Thyroid gland (tissue), 4 donors: ENCODE results near the gene RUNX2. TPM values are rescaled to one million over a fixed set of nuclear protein-coding genes. Genes with fewer than 3 reads are reported as not detected.

Experiments
- DNase-seq, 2 donors: peaks; one replicate each; pipeline ENCODE4 v3.0.0-alpha.2; 2019
- H3K27ac ChIP-seq, 3 donors: fragments of 200-600 bp; sonication (generic); 1 replicate in 2 of 3; 2 replicates in 1 of 3; pipeline ENCODE4 v1.5.1; 2016 to 2019; ENCODE audit warnings: mild to moderate bottlenecking in 1 of 3, moderate library complexity in 1 of 3
- H3K27me3 ChIP-seq: fragments of 200-600 bp; sonication (generic); one replicate; pipeline ENCODE4 v1.5.1; 2019
- H3K36me3 ChIP-seq, 2 donors: fragments of 200-600 bp; sonication (generic); one replicate each; pipeline ENCODE4 v1.5.1; 2016 to 2019
- H3K4me1 ChIP-seq, 2 donors: fragments of 200-600 bp; sonication (generic); one replicate each; pipeline ENCODE4 v1.5.1; 2017 to 2019
- H3K4me3 ChIP-seq, 3 donors: fragments of 200-600 bp; sonication (generic); replicated peaks in 1 of 3; 1 replicate in 2 of 3; 2 replicates in 1 of 3; pipeline ENCODE4 v1.5.1; 2016; ENCODE audit warnings: mild to moderate bottlenecking in 1 of 3
- H3K9me3 ChIP-seq: fragments of 200-600 bp; sonication (generic); one replicate; pipeline ENCODE4 v1.5.1; 2017
- POLR2A ChIP-seq, 2 donors: fragments of 450-650 bp; IDR thresholded peaks; one replicate each; pipeline ENCODE4 v1.6.1; 2017; ENCODE audit warnings: antibody characterized with exemption in 2 of 2, mild to moderate bottlenecking in 2 of 2, moderate library complexity in 1 of 2
- WGBS, 2 donors: methylation state at CpG; one replicate each; pipeline ENCODE4 v1.1.5; 2017; 5-methylcytosine and 5-hydroxymethylcytosine counted together
- intact Hi-C: fragments of 100-400 bp; cut with DNase I; formaldehyde crosslinking; loops from one replicate; pipeline ENCODE4 v1.15.1; 2023
- total RNA-seq, 4 donors: library from RNA; depleted of rRNA; stranded (reverse); fragments of >200 nt; gene quantifications; one replicate each; pipeline ENCODE4 v1.2.3, GENCODE V29; 2016
- TF ChIP-seq, protein P1 (sequence below), 6 experiments: fragments of 200-600 bp in 3 of 6; fragments of 450-650 bp in 3 of 6; sonication (generic) in 3 of 6; IDR thresholded peaks; one replicate each; pipeline ENCODE4 v1.5.1; 2016 to 2019; ENCODE audit warnings: antibody characterized with exemption in 6 of 6, mild to moderate bottlenecking in 2 of 6, inconsistent platforms in 1 of 6, moderate library complexity in 1 of 6

Gene RUNX2
- total RNA-seq, 4 donors from 2014 or later, result 1.6 to 4.2 (median 2.7) TPM

GRCh38 chr6:45424451-45424861, 96.3 kb downstream of the RUNX2 start:
- Histone ChIP-seq H3K4me3 (no peak overlapping the region), H3K4me1 (peaks cover 26 to 35% of the 10 kb centered on the region in 2 donors), H3K27ac (peak overlapping the region in 1 of 3 donors; percentile 83), H3K36me3 (no peaks in the 10 kb centered on the region), H3K9me3 (no peaks in the 10 kb centered on the region), H3K27me3 (peaks cover 25% of the 10 kb centered on the region)
- no peak for DNase-seq
- no peak for TF ChIP-seq POLR2A (IDR thresholded peaks at IDR 0.05)
- TF ChIP-seq, protein P1, sequence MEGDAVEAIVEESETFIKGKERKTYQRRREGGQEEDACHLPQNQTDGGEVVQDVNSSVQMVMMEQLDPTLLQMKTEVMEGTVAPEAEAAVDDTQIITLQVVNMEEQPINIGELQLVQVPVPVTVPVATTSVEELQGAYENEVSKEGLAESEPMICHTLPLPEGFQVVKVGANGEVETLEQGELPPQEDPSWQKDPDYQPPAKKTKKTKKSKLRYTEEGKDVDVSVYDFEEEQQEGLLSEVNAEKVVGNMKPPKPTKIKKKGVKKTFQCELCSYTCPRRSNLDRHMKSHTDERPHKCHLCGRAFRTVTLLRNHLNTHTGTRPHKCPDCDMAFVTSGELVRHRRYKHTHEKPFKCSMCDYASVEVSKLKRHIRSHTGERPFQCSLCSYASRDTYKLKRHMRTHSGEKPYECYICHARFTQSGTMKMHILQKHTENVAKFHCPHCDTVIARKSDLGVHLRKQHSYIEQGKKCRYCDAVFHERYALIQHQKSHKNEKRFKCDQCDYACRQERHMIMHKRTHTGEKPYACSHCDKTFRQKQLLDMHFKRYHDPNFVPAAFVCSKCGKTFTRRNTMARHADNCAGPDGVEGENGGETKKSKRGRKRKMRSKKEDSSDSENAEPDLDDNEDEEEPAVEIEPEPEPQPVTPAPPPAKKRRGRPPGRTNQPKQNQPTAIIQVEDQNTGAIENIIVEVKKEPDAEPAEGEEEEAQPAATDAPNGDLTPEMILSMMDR (IDR thresholded peaks at IDR 0.05), result no peak
- intact Hi-C loops, result loop anchor here (10.0 kb wide), 1 partner anchor 290 kb away; no protein-coding TSS in a partner anchor
- 68 to 81% methylated on average over 6 of the region's 6 CpGs for WGBS, 2 donors

DNA sequence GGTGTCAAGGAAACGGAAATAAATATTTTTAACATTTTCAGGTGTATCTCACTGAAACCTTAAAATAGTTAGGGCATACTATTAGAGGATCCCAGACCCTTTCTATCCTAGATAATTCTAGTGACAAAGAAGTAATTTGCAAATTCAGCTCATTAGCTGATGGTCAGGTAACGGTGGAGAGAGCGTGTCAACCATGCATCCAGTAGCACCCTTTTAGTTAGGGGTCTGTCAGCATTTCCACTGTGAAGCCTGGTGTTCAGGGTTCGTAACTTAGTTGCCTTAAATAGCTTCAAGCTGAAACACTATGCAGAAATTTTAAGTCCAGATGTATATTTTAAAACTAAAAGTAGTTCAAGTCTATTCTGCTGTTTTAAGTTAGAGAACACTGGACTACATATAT, 98.1 kb downstream of the RUNX2 start:
- H3K9me3 ChIP-seq, result no peaks in the 10 kb centered on the region
- no peaks in the 10 kb centered on the region for H3K36me3 ChIP-seq
- peaks cover 15 to 18% of the 10 kb centered on the region in 2 donors for H3K4me1 ChIP-seq
- peaks cover 9% of the 10 kb centered on the region for H3K27me3 ChIP-seq
- intact Hi-C loops, result loop anchor here (10.0 kb wide), 1 partner anchor 289 kb away; no protein-coding TSS in a partner anchor
- 93 to 94% methylated on average over 4 of the region's 4 CpGs for WGBS, 2 donors
- no peak for TF ChIP-seq POLR2A (IDR thresholded peaks at IDR 0.05)
- TF ChIP-seq, protein P1 (IDR thresholded peaks at IDR 0.05), result no peak
- no peak overlapping the region for H3K4me3 ChIP-seq
- no peak overlapping the region for H3K27ac ChIP-seq
- no peak for DNase-seq

DNA sequence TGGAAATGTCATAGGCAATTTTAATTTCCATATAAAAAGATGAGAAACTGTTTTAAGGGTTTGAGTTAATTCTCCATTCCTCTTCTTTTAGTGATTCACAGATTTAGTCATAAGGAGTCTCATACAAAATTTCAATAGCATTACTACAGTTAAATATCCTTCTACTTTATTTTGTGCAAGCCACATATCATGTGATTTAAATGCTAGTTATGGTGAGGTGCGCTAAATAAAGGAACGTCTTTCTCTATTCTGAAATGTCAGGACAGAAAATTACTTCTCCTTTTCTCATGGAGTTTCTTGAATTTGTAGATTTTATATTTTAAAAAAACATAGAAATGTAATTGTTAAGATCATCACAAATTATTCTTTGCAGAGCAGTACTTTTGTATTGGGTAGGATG, 99.6 kb downstream of the RUNX2 start:
- Histone ChIP-seq H3K9me3 (no peaks in the 10 kb centered on the region), H3K27ac (no peak overlapping the region), H3K27me3 (peaks cover 5% of the 10 kb centered on the region), H3K4me1 (peaks cover 10 to 13% of the 10 kb centered on the region in 2 donors), H3K4me3 (no peak overlapping the region), H3K36me3 (no peaks in the 10 kb centered on the region)
- intact Hi-C loops, result loop anchor here (10.0 kb wide), 1 partner anchor 287 kb away; no protein-coding TSS in a partner anchor
- TF ChIP-seq POLR2A (IDR thresholded peaks at IDR 0.05), result no peak
- TF ChIP-seq, protein P1 (IDR thresholded peaks at IDR 0.05), result no peak
- 91% methylated on average over 2 of the region's 2 CpGs for WGBS, 2 donors
- DNase-seq, result no peak

DNA sequence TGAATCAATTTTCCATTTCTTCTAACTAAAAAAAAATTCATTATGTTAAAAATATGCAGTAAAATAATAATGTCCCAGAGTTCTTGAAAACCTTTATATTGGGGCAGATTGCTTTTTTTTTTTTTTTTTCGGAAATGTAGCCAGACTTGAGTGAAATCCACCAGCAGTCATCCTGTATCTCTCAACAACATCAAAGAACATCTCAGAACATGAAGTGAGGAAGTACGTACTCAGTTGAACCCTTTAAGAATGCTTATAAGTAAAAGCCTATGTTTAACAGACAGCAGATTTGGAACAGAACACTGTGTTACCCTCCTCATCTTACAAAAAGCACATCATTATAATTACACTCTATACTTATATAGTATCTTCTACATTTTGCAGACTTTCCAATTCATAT, 100.6 kb downstream of the RUNX2 start:
- H3K4me1 ChIP-seq, result peaks cover 4 to 5% of the 10 kb centered on the region in 2 donors
- no peak overlapping the region for H3K27ac ChIP-seq
- intact Hi-C loops, result loop anchor here (10.0 kb wide), 1 partner anchor 286 kb away; no protein-coding TSS in a partner anchor
- DNase-seq, result no peak
- TF ChIP-seq POLR2A (IDR thresholded peaks at IDR 0.05), result no peak
- TF ChIP-seq, protein P1 (IDR thresholded peaks at IDR 0.05), result no peak
- no peaks in the 10 kb centered on the region for H3K36me3 ChIP-seq
- no peaks in the 10 kb centered on the region for H3K27me3 ChIP-seq
- whole genome bisulfite sequencing, 2 donors, result 85 to 87% methylated on average over 2 of the region's 2 CpGs
- H3K9me3 ChIP-seq, result no peaks in the 10 kb centered on the region
- H3K4me3 ChIP-seq, result no peak overlapping the region

DNA sequence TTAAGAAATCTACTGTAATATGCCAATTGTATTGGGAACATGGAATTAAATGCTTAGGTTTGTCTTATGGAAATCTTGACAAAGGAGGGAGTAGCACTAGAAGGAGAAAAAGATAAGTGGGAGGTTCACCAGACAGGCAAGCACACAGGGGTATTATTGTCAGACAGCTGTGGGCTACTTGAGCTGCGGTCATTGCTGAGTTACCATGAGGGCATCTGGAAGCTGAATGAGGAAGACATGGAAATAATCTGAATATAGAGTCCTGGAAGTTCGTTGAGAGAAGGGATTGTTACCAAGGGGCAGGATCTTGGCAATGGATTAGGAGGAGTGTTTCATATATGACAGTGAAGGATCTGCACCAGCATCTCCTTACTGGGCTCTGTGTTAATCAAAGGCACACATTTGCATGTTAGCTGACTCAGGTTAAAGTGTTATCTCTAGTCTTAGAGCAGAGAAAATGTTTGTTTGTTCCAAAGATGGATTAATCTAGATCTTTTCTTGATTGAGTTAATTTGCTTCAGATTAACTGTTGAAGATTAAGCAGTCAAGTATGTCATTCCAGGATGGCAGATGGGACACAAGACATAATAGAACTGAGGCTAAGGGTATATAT, 102.6 kb downstream of the RUNX2 start:
- DNase-seq, result no peak
- H3K36me3 ChIP-seq, result no peaks in the 10 kb centered on the region
- H3K27ac ChIP-seq, result no peak overlapping the region
- TF ChIP-seq, protein P1 (IDR thresholded peaks at IDR 0.05), result no peak
- TF ChIP-seq POLR2A (IDR thresholded peaks at IDR 0.05), result no peak
- H3K4me1 ChIP-seq, result peaks cover 3% of the 10 kb centered on the region in 2 donors
- no peak overlapping the region for H3K4me3 ChIP-seq
- intact Hi-C loops, result no loop called here
- H3K27me3 ChIP-seq, result no peaks in the 10 kb centered on the region
- 66 to 80% methylated on average over 2 of the region's 2 CpGs for WGBS, 2 donors
- H3K9me3 ChIP-seq, result no peaks in the 10 kb centered on the region
